Transverse colon (tissue), 4 donors: ENCODE measurements around the gene KIAA1210. TPM values are rescaled to one million over a fixed set of nuclear protein-coding genes. Genes with fewer than 3 reads are reported as not detected.

Experiments used
- DNase-seq: peaks from one replicate; pipeline ENCODE4 v3.0.0-alpha.2; 2019
- H3K27ac ChIP-seq, 4 donors: fragments of 200-600 bp; sonication (generic); 2 replicates each; pipeline ENCODE4 v1.5.1; 2016 to 2018; ENCODE audit warnings: inconsistent platforms in 4 of 4
- H3K27me3 ChIP-seq: fragments of 200-600 bp; sonication (generic); 2 replicates; pipeline ENCODE4 v1.5.1; 2017; ENCODE audit warnings: inconsistent platforms
- H3K36me3 ChIP-seq, 4 donors: fragments of 200-600 bp; sonication (generic); 2 replicates each; pipeline ENCODE4 v1.5.1; 2017 to 2019; ENCODE audit warnings: inconsistent platforms in 4 of 4
- H3K4me1 ChIP-seq, 4 donors: fragments of 200-600 bp; sonication (generic); 2 replicates each; pipeline ENCODE4 v1.5.1; 2017 to 2020; ENCODE audit warnings: inconsistent platforms in 4 of 4
- H3K4me3 ChIP-seq, 4 donors: fragments of 200-600 bp; sonication (generic); 1 replicate in 1 of 4; 2 replicates in 3 of 4; pipeline versions ENCODE4 v1.5.1 to v1.6.1; 2017 to 2019; ENCODE audit warnings: inconsistent platforms in 4 of 4
- H3K9me3 ChIP-seq, 2 donors: fragments of 200-600 bp; sonication (generic); 2 replicates each; pipeline ENCODE4 v1.5.1; 2017 to 2019; ENCODE audit warnings: inconsistent platforms in 2 of 2
- CTCF ChIP-seq, 5 experiments: fragments of 200-600 bp in 3 of 5; fragments of 450-650 bp in 2 of 5; sonication (generic) in 3 of 5; IDR thresholded peaks; 1 replicate in 2 of 5; 2 replicates in 3 of 5; pipeline ENCODE4 v1.5.1; 2016 to 2017; ENCODE audit warnings: antibody characterized with exemption in 5 of 5, inconsistent platforms in 3 of 5, mild to moderate bottlenecking in 2 of 5, moderate library complexity in 1 of 5
- EP300 ChIP-seq: sonication (generic); formaldehyde crosslinking; IDR thresholded peaks from one replicate; pipeline ENCODE4 v1.6.1; 2017; ENCODE audit warnings: antibody characterized with exemption, low read depth
- POLR2A ChIP-seq: fragments of 450-650 bp; IDR thresholded peaks from one replicate; pipeline ENCODE4 v1.6.1; 2016; ENCODE audit warnings: antibody characterized with exemption, mild to moderate bottlenecking, moderate library complexity
- POLR2AphosphoS5 ChIP-seq, 3 donors: sonication (generic); formaldehyde crosslinking; IDR thresholded peaks; one replicate each; pipeline ENCODE4 v1.6.1; 2016; ENCODE audit warnings: antibody characterized with exemption in 3 of 3
- WGBS, 2 donors: methylation state at CpG; one replicate each; pipeline ENCODE4 v1.1.5; 2018; ENCODE audit warnings: low coverage in 1 of 2; 5-methylcytosine and 5-hydroxymethylcytosine counted together
- in situ Hi-C, 4 donors: fragments of 200-750 bp; cut with MboI; loops; one replicate each; pipeline versions ENCODE4 v1.15.0 to v1.15.1; 2017; ENCODE audit warnings: low sequenced_read_pairs in 3 of 4, low pct_ligation_motif_present in 1 of 4, low pct_unique_long_range_greater_than_20kb in 1 of 4
- intact Hi-C: fragments of 100-400 bp; cut with DNase I; formaldehyde crosslinking; loops from one replicate; pipeline ENCODE4 v1.15.1; 2023; ENCODE audit warnings: low total_unique reads
- total RNA-seq, 4 donors: library from RNA; depleted of rRNA; stranded (reverse); fragments of >200 nt; gene quantifications; one replicate each; pipeline ENCODE4 v1.1.0, GENCODE V29; 2016

KIAA1210 gene
- total RNA-seq, 4 donors from 2014 or later, result not detected

- Histone ChIP-seq H3K27ac (no peak overlapping the region), H3K9me3 (no peaks in the 10 kb centered on the region), H3K4me3 (no peak overlapping the region), H3K27me3 (no peaks in the 10 kb centered on the region), H3K4me1 (no peaks in the 10 kb centered on the region), H3K36me3 (no peaks in the 10 kb centered on the region)
- DNase-seq, result no peak
- intact Hi-C loops (no loop called here), in situ Hi-C loops (no loop called here)
- TF ChIP-seq POLR2A, result no peak
- no peak for TF ChIP-seq EP300
- no peak for TF ChIP-seq POLR2AphosphoS5 (IDR thresholded peaks at IDR 0.05)
- TF ChIP-seq CTCF (IDR thresholded peaks at IDR 0.05), result no peak
- WGBS, 2 donors, result 82% methylated on average over 42 of the region's 42 CpGs; no CpG with 5 or more reads in 1 of the 2 donors
These were observed 22.8 kb upstream of the KIAA1210 start for GRCh38 chrX:119150163-119151050.

GRCh38 chrX:119147486-119147885 is 19.9 kb upstream of the KIAA1210 start:
- DNase-seq, result no peak
- Histone ChIP-seq H3K9me3 (no peaks in the 10 kb centered on the region), H3K27ac (no peak overlapping the region), H3K36me3 (no peaks in the 10 kb centered on the region), H3K4me1 (no peaks in the 10 kb centered on the region), H3K4me3 (no peak overlapping the region), H3K27me3 (no peaks in the 10 kb centered on the region)
- in situ Hi-C loops (no loop called here), intact Hi-C loops (no loop called here)
- no peak for TF ChIP-seq CTCF (IDR thresholded peaks at IDR 0.05)
- TF ChIP-seq EP300, result no peak
- no peak for TF ChIP-seq POLR2A
- TF ChIP-seq POLR2AphosphoS5 (IDR thresholded peaks at IDR 0.05), result no peak
- 69% methylated on average over 4 of the region's 4 CpGs; no CpG with 5 or more reads in 1 of the 2 donors for WGBS, 2 donors

GRCh38 chrX:119145241-119145653 is 17.6 kb upstream of the KIAA1210 start:
- H3K27me3 ChIP-seq, result no peaks in the 10 kb centered on the region
- intact Hi-C loops (no loop called here), in situ Hi-C loops (no loop called here)
- peak; percentile 10 for DNase-seq
- 39% methylated on average over 5 of the region's 5 CpGs; no CpG with 5 or more reads in 1 of the 2 donors for WGBS, 2 donors
- H3K4me1 ChIP-seq, result no peaks in the 10 kb centered on the region
- no peak for TF ChIP-seq POLR2A
- TF ChIP-seq CTCF (IDR thresholded peaks at IDR 0.05), result peak in 2 of 5 experiments; percentile 17 to 22
- TF ChIP-seq EP300, result no peak
- no peak for TF ChIP-seq POLR2AphosphoS5 (IDR thresholded peaks at IDR 0.05)
- no peaks in the 10 kb centered on the region for H3K36me3 ChIP-seq
- no peaks in the 10 kb centered on the region for H3K9me3 ChIP-seq
- H3K4me3 ChIP-seq, result no peak overlapping the region
- H3K27ac ChIP-seq, result no peak overlapping the region

- in situ Hi-C loops (no loop called here), intact Hi-C loops (no loop called here)
- no peak for DNase-seq
- no peaks in the 10 kb centered on the region for H3K27me3 ChIP-seq
- H3K9me3 ChIP-seq, result no peaks in the 10 kb centered on the region
- no peak overlapping the region for H3K27ac ChIP-seq
- no peaks in the 10 kb centered on the region for H3K36me3 ChIP-seq
- no peaks in the 10 kb centered on the region for H3K4me1 ChIP-seq
- 51% methylated on average over 2 of the region's 2 CpGs; no CpG with 5 or more reads in 1 of the 2 donors for WGBS, 2 donors
- TF ChIP-seq CTCF (IDR thresholded peaks at IDR 0.05) (no peak), EP300 (no peak), POLR2A (no peak), POLR2AphosphoS5 (IDR thresholded peaks at IDR 0.05) (no peak)
- H3K4me3 ChIP-seq, result no peak overlapping the region
These were observed 6.9 kb upstream of the KIAA1210 start for GRCh38 chrX:119134466-119134865.
